NCI-H146 treated with DMSO at 0.1 percent for 48 hours (cell line): ENCODE data around the gene BHLHA9.
"Not testable (repeated sequence)": the region's sequence is repeated elsewhere in the genome, so short reads cannot be mapped to it uniquely, and the experiment has no call there.

ENCODE experiments used
- DNase-seq: peaks from one replicate; lab custom pipeline; 2025; ENCODE audit not compliant: unreplicated experiment; lab: John Stamatoyannopoulos, UW

Gene BHLHA9

GRCh38 chr17:1270210-1271029 lies at the start of gene BHLHA9:
BHLHA9 (plus strand) TSS chr17:1270444; CDS start chr17:1270564, 120 bp downstream.
- DNase-seq = no peak

- no peak for DNase-seq
Observed at GRCh38 chr17:1221209-1221608, 49.0 kb upstream of the BHLHA9 start.

- no peak for DNase-seq
Observed at GRCh38 chr17:1222321-1222720, 47.9 kb upstream of the BHLHA9 start.

GRCh38 chr17:1223662-1224061 lies 46.6 kb upstream of the BHLHA9 start:
- DNase-seq = no peak

GRCh38 chr17:1224330-1224729 lies 45.9 kb upstream of the BHLHA9 start:
- DNase-seq = no peak

DNA sequence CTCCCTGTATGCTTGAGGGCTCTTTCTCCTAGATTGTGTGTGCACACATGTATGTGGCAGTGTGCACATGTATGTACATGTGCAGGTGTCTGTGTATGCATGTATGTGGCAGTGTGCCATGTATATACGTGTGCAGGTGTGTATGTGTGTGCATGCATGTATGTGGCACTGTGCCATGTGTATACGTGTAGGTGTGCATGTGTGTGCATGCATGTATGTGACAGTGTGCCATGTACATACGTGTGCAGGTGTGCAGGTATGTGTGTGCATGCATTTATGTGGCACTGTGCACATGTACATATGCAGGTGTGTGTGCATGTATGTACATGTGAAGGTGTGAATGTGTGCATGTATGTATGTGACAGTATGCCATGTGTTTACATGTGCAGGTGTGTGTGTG lies 43.9 kb upstream of the BHLHA9 start:
- DNase-seq = no peak

DNA sequence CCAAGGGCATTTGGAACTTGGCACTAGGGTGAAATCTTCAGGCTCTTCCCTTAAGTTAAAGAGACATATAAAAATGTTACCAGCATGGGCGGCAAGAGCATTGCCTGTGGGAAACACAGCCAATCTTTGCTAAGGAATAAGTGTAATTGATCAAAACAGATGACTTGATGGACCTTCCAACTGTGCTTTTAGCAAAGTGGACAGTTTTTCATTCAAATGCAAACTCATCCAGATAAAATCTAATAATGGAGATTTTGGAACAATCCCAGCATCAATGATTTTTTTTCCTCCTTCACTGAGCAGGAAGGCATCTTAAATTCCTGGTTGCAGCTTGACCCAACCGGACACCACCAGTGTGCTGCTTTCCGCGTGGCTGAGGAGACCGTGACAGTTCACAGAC lies 42.9 kb upstream of the BHLHA9 start:
- DNase-seq = no peak

DNA sequence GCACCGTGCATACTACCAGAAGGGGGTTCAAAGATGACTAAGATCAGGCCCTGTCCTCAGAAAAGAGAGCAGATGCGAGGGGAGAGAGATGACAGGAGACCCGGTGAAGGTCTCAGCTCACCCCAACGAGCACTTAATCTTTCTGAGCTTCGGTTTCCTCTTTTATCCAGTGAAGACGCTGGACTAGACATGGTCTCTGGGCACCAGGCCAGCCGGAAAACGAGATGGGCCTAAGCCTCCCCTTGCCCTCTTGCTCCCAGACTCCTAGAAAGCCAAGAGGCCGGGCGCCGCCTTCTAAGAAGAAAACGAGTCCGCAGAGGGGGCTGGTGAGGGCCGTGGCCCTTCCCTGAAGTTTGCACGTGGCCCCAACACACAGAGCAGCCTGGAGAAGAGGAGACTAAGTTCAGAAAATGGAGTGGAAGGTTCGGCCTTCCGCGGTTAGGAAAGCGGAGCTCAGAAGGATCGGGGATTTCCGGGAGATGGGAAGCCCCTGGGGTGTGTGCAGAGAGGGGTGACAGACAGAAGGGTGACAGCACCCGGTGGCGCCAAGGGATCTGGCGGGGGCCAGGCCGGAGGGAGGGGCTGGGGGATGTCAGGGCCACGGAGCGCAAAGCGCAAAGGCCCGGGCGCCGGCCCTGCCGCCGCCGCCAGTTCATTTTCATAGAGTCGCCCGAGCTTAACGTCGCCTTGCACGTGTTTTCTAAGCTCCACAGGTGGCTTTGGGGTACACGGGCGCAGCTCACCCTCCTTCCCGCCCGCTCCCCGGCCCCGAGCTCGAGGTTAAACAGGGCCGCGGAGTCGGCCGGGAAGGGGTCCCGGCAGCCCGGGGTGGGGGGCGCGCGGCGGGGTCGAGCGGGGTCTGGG lies 42.1 kb upstream of the BHLHA9 start:
- DNase-seq = no peak

GRCh38 chr17:1228781-1229348 lies 41.4 kb upstream of the BHLHA9 start:
- no peak for DNase-seq

GRCh38 chr17:1229349-1229899 lies 40.8 kb upstream of the BHLHA9 start:
- no peak for DNase-seq

DNA sequence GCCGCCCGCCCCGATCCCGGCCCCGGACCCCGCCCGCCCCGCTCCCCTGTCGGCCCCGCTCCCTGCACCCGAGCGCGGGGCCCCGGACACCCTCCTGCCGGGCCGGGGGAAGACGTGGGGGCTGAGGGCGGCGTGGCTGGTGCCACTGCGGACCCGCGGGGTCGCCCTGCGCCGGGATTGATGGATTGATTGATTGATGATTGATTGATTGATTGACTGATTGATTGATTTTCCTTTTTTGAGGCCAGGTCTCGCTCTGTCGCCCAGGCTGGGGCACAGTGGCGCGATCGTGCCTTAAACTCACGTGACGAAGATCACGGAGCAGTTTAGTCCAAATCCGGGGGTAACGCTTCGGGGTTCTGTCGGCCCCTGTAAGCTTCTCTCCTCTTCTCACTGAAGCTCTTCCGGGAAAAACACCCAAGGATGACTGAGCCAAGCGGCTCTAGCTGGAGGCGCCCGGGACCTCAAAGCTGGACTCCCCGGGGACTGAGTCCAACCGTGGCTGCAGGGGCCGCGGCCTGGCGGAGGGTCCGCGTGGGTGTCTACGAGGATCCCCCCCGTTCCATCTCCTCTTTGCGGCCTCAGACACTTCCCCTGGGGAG lies 40.2 kb upstream of the BHLHA9 start:
- DNase-seq = no peak

DNA sequence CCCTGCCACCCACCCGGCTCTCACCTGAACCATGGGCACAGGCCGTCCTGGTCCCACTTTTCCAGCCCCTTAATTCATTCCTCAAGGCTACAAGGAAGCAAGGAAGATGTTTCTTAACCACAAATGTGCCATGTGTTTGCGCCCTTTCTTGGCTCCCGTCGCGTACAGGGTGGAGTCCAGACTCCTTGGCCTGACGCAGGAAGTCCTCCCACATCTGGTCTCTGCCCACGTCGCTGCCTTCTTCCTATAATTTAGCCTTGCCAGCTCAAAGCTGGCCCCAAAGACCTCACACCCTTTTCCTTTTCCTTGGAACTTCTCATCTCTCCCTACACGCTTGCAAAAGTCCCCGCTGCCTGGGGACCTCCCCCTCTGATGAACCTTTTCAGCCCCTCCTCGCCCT lies 38.8 kb upstream of the BHLHA9 start:
- no peak for DNase-seq

GRCh38 chr17:1232331-1232730 lies 37.9 kb upstream of the BHLHA9 start:
- no peak for DNase-seq

- DNase-seq = no peak
Observed at GRCh38 chr17:1232786-1233185, 37.5 kb upstream of the BHLHA9 start.

- DNase-seq = no peak
Observed at GRCh38 chr17:1234455-1234854, 35.8 kb upstream of the BHLHA9 start.

GRCh38 chr17:1237471-1237870 lies 32.8 kb upstream of the BHLHA9 start:
- no peak for DNase-seq

GRCh38 chr17:1239210-1239609 lies 31.0 kb upstream of the BHLHA9 start:
- DNase-seq = no peak

DNA sequence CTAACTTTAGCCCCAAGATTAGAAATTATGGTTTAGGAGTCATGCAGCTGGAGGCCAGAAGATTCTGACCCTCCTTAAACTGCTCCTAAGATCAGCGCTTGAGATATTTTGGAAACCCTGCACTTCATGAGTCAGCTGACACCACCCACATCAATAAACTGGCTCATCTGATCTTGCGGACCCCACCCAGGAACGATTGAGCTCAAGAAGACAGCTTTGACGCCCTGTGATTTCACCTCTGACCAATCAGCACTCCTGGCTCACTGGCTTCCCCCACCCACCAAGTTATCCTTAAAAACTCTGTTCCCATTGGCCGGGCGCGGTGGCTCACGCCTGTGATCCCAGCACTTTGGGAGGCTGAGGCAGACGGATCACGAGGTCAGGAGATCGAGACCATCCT lies 29.8 kb upstream of the BHLHA9 start:
- not testable (repeated sequence) for DNase-seq

- DNase-seq = peak; percentile 74
Observed at GRCh38 chr17:1241929-1242328, 28.3 kb upstream of the BHLHA9 start.

- DNase-seq = no peak
Observed at GRCh38 chr17:1244606-1245012, 25.6 kb upstream of the BHLHA9 start.
